Activated CD4-positive, alpha-beta T cell treated with anti-CD3 and anti-CD28 coated beads for 36 hours (primary cell): ENCODE measurements around the gene CORT. TPM values are rescaled to one million over a fixed set of nuclear protein-coding genes. Genes with fewer than 3 reads are reported as not detected.

Experiments
- ATAC-seq: fragments of 200-7000 bp; cut with Tn5 transposase; one replicate; pipeline ENCODE4 v1.10.0; 2021; ENCODE audit warnings: mild to moderate bottlenecking, moderate library complexity
- CTCF ChIA-PET: fragments of 350-600 bp; sonication (Branson Sonifier 250); formaldehyde crosslinking; loops from one replicate; lab custom pipeline; 2021; ENCODE audit warnings: antibody characterized with exemption; lab: Charles Lee
- POLR2A ChIA-PET: fragments of 350-600 bp; sonication (Branson Sonifier 250); formaldehyde crosslinking; loops from one replicate; lab custom pipeline; 2021; ENCODE audit warnings: antibody characterized with exemption, inconsistent platforms; lab: Charles Lee
- DNase-seq: peaks from one replicate; pipeline ENCODE4 v3.0.0-alpha.2; 2020
- H3K27ac Mint-ChIP-seq: one replicate; pipeline ENCODE4 v1.8.0; 2021; ENCODE audit warnings: mixed read lengths
- H3K27me3 Mint-ChIP-seq: one replicate; pipeline ENCODE4 v1.8.0; 2021; ENCODE audit warnings: mixed read lengths
- H3K36me3 Mint-ChIP-seq: one replicate; pipeline ENCODE4 v1.8.0; 2021; ENCODE audit warnings: low read depth, mixed read lengths
- H3K4me1 Mint-ChIP-seq: one replicate; pipeline ENCODE4 v1.8.0; 2021; ENCODE audit warnings: mixed read lengths
- H3K4me3 Mint-ChIP-seq: one replicate; pipeline ENCODE4 v1.8.0; 2021; ENCODE audit warnings: mild to moderate bottlenecking, moderate library complexity, mixed read lengths
- H3K9me3 Mint-ChIP-seq: one replicate; pipeline ENCODE4 v1.8.0; 2021; ENCODE audit warnings: low read depth, mixed read lengths
- intact Hi-C, 2 experiments: fragments of 100-400 bp; cut with DNase I in 1 of 2; cut with micrococcal nuclease in 1 of 2; formaldehyde crosslinking; loops; one replicate each; pipeline versions ENCODE4 v1.14.2 to v1.15.1; 2022 to 2024; cut with DNase I, micrococcal nuclease
- total RNA-seq, 2 experiments: library from RNA; stranded (reverse); gene quantifications; one replicate each; pipeline ENCODE4 v1.2.3, GENCODE V29; 2021

The CORT gene
- total RNA-seq, 2 experiments from 2014 or later = 0.16 TPM; not detected in 1

DNA sequence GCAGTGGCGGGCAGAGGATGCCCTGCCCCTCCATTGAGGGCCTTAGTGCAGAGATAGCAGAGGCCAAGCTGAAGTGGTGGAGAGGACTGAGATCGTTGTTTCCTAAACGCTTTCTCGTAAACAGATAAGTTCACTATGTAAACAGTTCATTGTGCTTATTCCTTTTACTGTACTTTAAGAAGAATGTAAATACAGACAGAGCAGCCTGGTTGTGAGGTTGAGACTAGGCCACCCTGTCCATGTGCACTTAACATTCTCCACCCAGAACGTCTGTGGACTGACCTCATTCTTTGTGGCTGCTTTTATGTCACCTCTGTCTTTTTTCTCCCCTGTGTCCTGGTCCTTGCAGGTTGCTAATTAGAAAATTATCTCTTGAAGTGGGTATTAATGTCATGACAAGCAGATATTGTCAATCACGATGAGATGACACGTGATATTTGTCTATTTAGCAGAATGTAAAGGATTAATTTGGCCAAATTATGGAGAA lies 11.1 kb upstream of the CORT start:
- Mint-ChIP-seq H3K4me3 (no peak overlapping the region), H3K4me1 (no peaks in the 10 kb centered on the region), H3K27ac (no peak overlapping the region), H3K27me3 (no peaks in the 10 kb centered on the region), H3K36me3 (no peaks in the 10 kb centered on the region), H3K9me3 (no peaks in the 10 kb centered on the region)
- ChIA-PET CTCF (interaction anchor here (0.8 kb wide), 1 partner anchor 56 kb away, joined by 3 read pairs; no protein-coding TSS in a partner anchor), POLR2A (no interaction called here)
- intact Hi-C loops = no loop called here
- no peak for ATAC-seq
- no peak for DNase-seq

DNA sequence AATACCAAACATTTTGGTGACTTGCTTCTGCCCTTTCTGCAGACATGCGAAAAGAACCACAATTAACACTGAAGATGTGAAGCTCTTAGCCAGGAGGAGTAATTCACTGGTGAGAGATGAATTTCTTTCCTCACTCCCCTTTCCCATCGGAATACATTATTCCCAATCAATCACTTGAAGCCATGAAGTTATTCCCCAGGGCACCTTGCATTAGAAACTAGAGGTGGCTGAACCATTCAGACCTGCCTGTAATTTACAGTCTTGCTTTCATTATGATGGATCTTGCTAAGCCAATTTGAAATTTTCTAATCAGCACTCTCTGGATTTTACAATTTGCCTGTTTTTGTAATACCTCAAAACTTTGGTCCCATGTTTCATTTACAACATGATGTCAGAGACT lies 9.5 kb upstream of the CORT start:
- Mint-ChIP-seq H3K27ac (no peak overlapping the region), H3K4me3 (no peak overlapping the region), H3K27me3 (no peaks in the 10 kb centered on the region), H3K9me3 (no peaks in the 10 kb centered on the region), H3K36me3 (peaks cover 6% of the 10 kb centered on the region), H3K4me1 (peaks cover 2% of the 10 kb centered on the region)
- ATAC-seq = no peak
- POLR2A ChIA-PET = no interaction called here
- DNase-seq = no peak
- intact Hi-C loops = no loop called here
- CTCF ChIA-PET = no interaction called here

DNA sequence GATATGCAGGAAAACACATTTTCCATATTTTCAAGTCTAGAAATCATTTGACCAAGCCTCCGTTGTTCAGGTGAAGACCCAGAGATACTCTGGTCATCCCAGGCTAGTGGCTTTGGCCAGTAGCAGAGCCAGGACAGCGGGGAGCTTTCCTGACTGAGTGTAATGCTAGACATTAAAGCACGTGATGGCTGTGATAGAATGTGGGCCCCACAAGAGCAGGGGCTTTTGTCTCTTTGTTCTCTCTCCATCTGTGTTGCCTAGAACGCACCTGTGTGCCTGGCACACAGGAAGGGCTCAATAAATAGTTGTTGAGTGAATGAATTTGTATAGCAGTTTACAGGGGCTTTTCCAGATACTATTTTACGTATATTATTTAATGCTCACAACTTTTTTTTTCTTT lies 9.0 kb upstream of the CORT start:
- CTCF ChIA-PET = no interaction called here
- DNase-seq (no peak), ATAC-seq (no peak)
- Mint-ChIP-seq H3K9me3 (no peaks in the 10 kb centered on the region), H3K27ac (no peak overlapping the region), H3K4me3 (no peak overlapping the region), H3K4me1 (peaks cover 2% of the 10 kb centered on the region), H3K36me3 (peaks cover 6% of the 10 kb centered on the region), H3K27me3 (no peaks in the 10 kb centered on the region)
- intact Hi-C loops = no loop called here
- POLR2A ChIA-PET = no interaction called here

DNA sequence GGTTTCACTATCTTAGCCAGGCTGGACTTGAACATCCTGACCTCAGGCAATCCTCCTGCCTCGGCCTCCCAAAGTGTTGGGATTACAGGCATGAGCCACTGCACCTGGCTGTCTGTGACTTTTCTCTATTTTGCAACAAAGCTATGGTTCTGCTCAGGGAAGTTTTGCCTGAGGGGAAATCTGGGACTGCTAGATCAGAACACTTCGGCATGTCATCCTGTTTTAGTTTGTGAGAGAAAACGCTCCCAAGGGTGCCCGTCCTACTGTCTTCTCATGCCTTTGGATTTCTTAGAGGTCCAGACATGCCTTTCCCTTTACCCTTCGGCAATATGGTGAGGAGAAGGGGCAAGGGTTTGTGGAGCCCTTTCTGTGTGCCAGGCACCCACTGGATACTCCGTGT lies 5.6 kb upstream of the CORT start:
- ATAC-seq = no peak
- no peaks in the 10 kb centered on the region for H3K27me3 Mint-ChIP-seq
- POLR2A ChIA-PET = interaction anchor here (0.7 kb wide), 1 partner anchor 14 kb away, joined by 3 read pairs; the partner anchor contains the start of gene CENPS

DNA sequence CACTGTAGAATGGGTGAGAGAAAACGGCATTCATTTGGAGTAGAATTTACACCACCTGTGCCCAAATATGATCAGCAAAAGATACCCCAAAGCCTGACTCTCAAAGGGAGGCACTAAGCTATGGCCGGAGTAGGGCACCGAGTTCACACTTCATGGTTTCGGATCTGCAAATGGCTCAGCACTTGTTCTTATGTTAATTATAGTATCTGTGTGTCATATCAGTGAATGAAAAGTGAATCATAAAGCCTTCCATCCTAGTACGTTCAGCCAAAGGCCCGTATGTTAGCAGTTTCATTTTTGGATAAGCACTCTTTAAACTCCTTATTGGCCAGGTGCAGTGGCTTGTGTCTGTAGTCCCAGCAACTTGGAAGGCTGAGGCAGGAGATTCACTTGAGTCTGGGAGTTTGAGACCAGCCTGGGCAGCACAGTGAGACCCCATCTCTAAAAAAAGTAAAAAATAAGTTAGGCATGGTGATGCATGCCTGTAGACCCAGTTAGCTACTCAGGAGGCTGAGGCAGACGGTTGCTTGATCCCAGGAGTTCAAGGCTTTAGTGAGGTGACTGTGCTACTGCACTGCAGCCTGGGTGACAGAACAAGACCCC lies 4.9 kb upstream of the CORT start:
- Mint-ChIP-seq H3K9me3 (no peaks in the 10 kb centered on the region), H3K36me3 (peaks cover 13% of the 10 kb centered on the region), H3K27me3 (no peaks in the 10 kb centered on the region), H3K4me3 (no peak overlapping the region), H3K4me1 (peaks cover 2% of the 10 kb centered on the region), H3K27ac (no peak overlapping the region)
- POLR2A ChIA-PET = no interaction called here
- DNase-seq (peak; percentile 11), ATAC-seq (peak; percentile 75)
- intact Hi-C loops = no loop called here
- CTCF ChIA-PET = interaction anchor here (0.6 to 1.7 kb wide), 2 partner anchors 15 to 362 kb away, joined by 3 to 7 read pairs; partner anchors contain the start of gene CENPS

More for the DNA sequence above, 5.6 kb upstream of the CORT start:
- no peak for DNase-seq
- H3K4me1 Mint-ChIP-seq = peaks cover 2% of the 10 kb centered on the region
- no peak overlapping the region for H3K4me3 Mint-ChIP-seq
- intact Hi-C loops = no loop called here
- H3K36me3 Mint-ChIP-seq = peaks cover 13% of the 10 kb centered on the region
- CTCF ChIA-PET = interaction anchor here (1.7 kb wide), 1 partner anchor 14 kb away, joined by 7 read pairs; the partner anchor contains the start of gene CENPS
- no peak overlapping the region for H3K27ac Mint-ChIP-seq
- H3K9me3 Mint-ChIP-seq = no peaks in the 10 kb centered on the region

DNA sequence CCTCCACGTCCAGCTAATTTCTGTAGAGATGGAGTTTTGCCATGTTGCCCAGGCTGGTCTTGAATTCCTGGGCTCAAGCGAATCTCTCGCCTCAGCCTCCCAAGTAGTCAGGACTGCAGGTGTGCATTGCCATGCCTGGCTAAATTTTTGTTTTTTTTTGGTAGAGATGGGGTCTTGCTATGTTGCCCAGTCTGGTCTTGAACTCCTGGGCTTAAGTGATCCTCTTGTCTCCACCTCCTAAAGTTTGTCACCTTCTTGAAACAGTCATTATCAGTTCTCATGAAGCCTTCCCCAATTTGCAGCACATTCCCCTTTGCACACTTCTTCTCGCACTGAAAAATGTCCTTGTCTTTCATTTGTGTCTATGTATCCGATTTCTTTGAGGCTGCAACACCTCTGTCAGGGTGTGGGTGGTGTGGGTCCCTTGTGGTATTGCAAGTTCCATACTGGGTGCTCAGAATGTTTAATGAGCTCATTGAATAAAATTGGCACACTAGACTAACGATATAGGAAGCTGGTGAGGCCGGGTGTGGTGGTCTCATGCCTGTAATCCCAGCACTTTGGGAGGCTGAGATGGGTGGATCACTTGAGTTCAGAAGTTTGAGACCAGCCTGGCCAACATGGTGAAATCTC lies 2.9 kb upstream of the CORT start:
- ChIA-PET CTCF (interaction anchor here (0.7 to 0.8 kb wide), 2 partner anchors 13 to 1420 kb away, joined by 3 to 6 read pairs; no protein-coding TSS in a partner anchor), POLR2A (interaction anchor here (0.6 kb wide), 1 partner anchor 562 kb away, joined by 4 read pairs; no protein-coding TSS in a partner anchor)
- Mint-ChIP-seq H3K36me3 (peaks cover 13% of the 10 kb centered on the region), H3K27me3 (no peaks in the 10 kb centered on the region), H3K4me3 (no peak overlapping the region), H3K9me3 (no peaks in the 10 kb centered on the region), H3K27ac (no peak overlapping the region), H3K4me1 (peaks cover 3% of the 10 kb centered on the region)
- intact Hi-C loops = no loop called here
- DNase-seq (no peak), ATAC-seq (no peak)

DNA sequence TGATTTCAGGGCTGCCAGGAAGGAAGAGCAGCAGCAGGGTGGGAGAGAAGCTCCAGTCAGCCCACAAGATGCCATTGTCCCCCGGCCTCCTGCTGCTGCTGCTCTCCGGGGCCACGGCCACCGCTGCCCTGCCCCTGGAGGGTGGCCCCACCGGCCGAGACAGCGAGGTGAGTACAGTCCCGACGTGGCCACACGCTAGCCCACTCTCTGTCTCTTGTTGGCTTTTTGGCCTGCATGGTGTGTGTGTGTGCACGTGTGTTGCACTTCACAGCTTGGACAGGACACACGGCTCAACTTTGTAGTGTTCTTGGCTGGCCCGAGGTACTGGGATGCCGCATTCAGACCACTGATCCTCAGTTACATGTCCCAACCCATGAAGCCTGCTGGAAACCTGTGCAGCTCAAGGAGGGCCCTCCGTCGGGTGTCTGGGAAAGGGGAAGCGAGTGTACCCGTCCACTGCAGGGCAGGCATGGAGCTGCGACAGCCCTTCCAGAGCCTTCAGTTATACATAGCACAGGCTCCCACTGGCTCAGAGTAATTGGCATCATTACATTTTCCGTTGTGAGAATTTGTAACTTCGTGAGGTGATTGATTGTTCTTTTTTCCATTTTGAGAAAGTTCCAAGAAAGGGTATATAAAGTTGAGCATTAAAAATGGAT lies 454 bp downstream of the CORT start:
- DNase-seq (no peak), ATAC-seq (no peak)
- peaks cover 1% of the 10 kb centered on the region for H3K4me1 Mint-ChIP-seq
- no peak overlapping the region for H3K4me3 Mint-ChIP-seq
- ChIA-PET CTCF (interaction anchor here (0.6 kb wide), 2 partner anchors 13 to 39 kb away, joined by 3 to 4 read pairs; no protein-coding TSS in a partner anchor), POLR2A (no interaction called here)
- no peak overlapping the region for H3K27ac Mint-ChIP-seq
- no peaks in the 10 kb centered on the region for H3K27me3 Mint-ChIP-seq
- intact Hi-C loops = no loop called here
- H3K9me3 Mint-ChIP-seq = no peaks in the 10 kb centered on the region
- peaks cover 8% of the 10 kb centered on the region for H3K36me3 Mint-ChIP-seq

DNA sequence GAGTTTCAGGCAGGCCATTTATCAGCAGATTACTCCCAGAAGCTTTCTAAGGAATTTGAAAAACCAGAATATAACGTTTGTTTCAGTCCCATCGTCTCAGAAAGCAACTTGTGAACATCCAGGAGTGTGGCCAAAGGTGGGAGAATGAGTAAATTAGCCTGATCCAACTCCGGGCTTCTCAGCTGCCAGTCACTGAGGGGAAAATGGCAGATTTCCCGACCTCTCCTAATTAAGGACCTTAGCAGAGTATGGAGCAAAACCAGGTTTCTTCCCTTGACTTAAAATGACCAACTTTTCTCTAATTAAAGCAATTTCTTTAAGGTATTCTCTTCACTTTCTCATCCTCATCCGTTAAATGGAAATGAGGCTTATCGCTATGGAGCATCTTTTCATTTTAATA lies 1.0 kb downstream of the CORT start:
- POLR2A ChIA-PET = no interaction called here
- peaks cover 1% of the 10 kb centered on the region for H3K4me1 Mint-ChIP-seq
- H3K4me3 Mint-ChIP-seq = no peak overlapping the region
- CTCF ChIA-PET = no interaction called here
- DNase-seq (no peak), ATAC-seq (no peak)
- intact Hi-C loops = no loop called here
- H3K27me3 Mint-ChIP-seq = no peaks in the 10 kb centered on the region
- no peaks in the 10 kb centered on the region for H3K9me3 Mint-ChIP-seq
- H3K27ac Mint-ChIP-seq = no peak overlapping the region
- H3K36me3 Mint-ChIP-seq = peaks cover 8% of the 10 kb centered on the region

DNA sequence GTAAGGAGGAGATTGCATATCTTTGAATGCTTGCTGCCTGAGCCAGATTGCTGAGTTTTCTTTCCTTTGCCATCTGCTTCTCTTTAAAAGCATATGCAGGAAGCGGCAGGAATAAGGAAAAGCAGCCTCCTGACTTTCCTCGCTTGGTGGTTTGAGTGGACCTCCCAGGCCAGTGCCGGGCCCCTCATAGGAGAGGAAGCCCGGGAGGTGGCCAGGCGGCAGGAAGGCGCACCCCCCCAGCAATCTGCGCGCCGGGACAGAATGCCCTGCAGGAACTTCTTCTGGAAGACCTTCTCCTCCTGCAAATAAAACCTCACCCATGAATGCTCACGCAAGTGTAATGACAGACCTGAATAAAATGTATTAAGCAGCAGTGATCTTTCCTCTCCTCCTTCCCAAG lies 1.5 kb downstream of the CORT start:
- ATAC-seq (no peak), DNase-seq (no peak)
- Mint-ChIP-seq H3K4me1 (peaks cover 1% of the 10 kb centered on the region), H3K36me3 (peaks cover 12% of the 10 kb centered on the region), H3K4me3 (no peak overlapping the region), H3K27me3 (no peaks in the 10 kb centered on the region), H3K27ac (no peak overlapping the region), H3K9me3 (no peaks in the 10 kb centered on the region)
- intact Hi-C loops = no loop called here
- CTCF ChIA-PET = interaction anchor here (1.8 kb wide), 1 partner anchor 9 kb away, joined by 5 read pairs; no protein-coding TSS in a partner anchor
- POLR2A ChIA-PET = interaction anchor here (0.6 kb wide), 1 partner anchor 17 kb away, joined by 3 read pairs; no protein-coding TSS in a partner anchor

DNA sequence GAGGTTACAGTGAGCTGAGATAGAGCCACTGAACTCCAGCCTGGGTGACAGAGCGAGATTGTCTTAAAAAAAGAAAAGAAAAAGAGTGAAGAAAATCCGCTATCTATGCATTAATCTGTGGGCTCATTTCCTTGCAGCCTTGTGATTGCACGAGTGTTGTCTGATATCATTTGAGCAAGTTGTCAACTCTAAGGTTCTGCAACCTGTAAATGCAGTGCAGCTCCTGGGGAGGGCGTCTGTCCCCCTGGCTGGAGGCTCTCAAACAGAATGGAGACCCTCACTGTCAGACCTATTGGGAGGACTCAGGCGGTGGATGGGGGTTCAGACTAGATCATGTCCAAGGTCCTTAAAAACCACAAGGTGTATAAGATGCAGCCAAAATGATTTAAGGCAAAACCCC lies 6.2 kb downstream of the CORT start:
- H3K27ac Mint-ChIP-seq = no peak overlapping the region
- H3K36me3 Mint-ChIP-seq = peaks cover 16% of the 10 kb centered on the region
- ChIA-PET CTCF (interaction anchor here (0.6 to 1.4 kb wide), 3 partner anchors 18 to 840 kb away, joined by 3 to 7 read pairs (median 4); no protein-coding TSS in a partner anchor), POLR2A (interaction anchor here (0.5 kb wide), 1 partner anchor 220 kb away, joined by 5 read pairs; no protein-coding TSS in a partner anchor)
- intact Hi-C loops = no loop called here
- ATAC-seq (no peak), DNase-seq (no peak)
- peaks cover 1% of the 10 kb centered on the region for H3K4me1 Mint-ChIP-seq
- H3K27me3 Mint-ChIP-seq = no peaks in the 10 kb centered on the region
- H3K9me3 Mint-ChIP-seq = no peaks in the 10 kb centered on the region
- no peak overlapping the region for H3K4me3 Mint-ChIP-seq

DNA sequence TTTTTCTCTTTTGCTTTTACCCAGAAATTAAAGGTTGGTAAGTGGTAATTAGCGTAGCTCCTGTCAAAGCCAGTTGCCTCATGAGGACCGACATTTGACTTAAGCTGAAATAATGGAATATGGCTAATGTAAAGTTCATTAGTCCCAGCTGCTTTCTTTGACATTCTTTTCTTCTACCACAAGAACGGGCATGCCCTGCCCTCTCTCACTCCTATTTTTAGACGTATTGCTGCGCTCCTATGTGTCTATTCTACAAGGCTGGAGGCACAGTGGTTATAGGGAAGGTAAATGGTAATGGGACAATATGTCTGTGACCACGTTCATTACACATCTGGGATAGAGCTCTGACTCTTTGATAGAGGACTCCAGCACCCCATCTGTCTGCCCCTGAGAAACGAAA lies 6.8 kb downstream of the CORT start:
- no peaks in the 10 kb centered on the region for H3K9me3 Mint-ChIP-seq
- DNase-seq (no peak), ATAC-seq (no peak)
- no peaks in the 10 kb centered on the region for H3K27me3 Mint-ChIP-seq
- POLR2A ChIA-PET = no interaction called here
- H3K4me3 Mint-ChIP-seq = no peak overlapping the region
- intact Hi-C loops = no loop called here
- CTCF ChIA-PET = interaction anchor here (1.4 kb wide), 1 partner anchor 38 kb away, joined by 7 read pairs; no protein-coding TSS in a partner anchor
- no peak overlapping the region for H3K27ac Mint-ChIP-seq
- H3K4me1 Mint-ChIP-seq = no peaks in the 10 kb centered on the region
- H3K36me3 Mint-ChIP-seq = peaks cover 22% of the 10 kb centered on the region
